HepG2 (cell line): ENCODE measurements around the gene FKBP9. TPM values are rescaled to one million over a fixed set of nuclear protein-coding genes. Genes with fewer than 3 reads are reported as not detected.

ENCODE experiments used
- ATAC-seq: fragments of 200-7000 bp; cut with Tn5 transposase; 3 replicates; pipeline ENCODE4 v1.9.1; 2020; ENCODE audit warnings: mild to moderate bottlenecking, moderate library complexity
- BruUV-seq: library from RNA; stranded (reverse); fragments of 400-500 nt; replicated peaks from 2 replicates; lab custom pipeline; 2021; lab: Mats Ljungman, UMichigan
- CTCF ChIA-PET: fragments of 300-600 bp; formaldehyde crosslinking; extraction: SDS; loops from one replicate; lab custom pipeline; 2021; ENCODE audit warnings: low total read pairs, inconsistent platforms, low intra/inter-chr PET ratio; lab: Yijun Ruan, JAX
- POLR2A ChIA-PET: fragments of 350-600 bp; sonication (Branson Sonifier 250); formaldehyde crosslinking; loops from one replicate; lab custom pipeline; 2020; ENCODE audit warnings: antibody characterized with exemption, inconsistent platforms; lab: Yijun Ruan, JAX
- DNase-seq: peaks from one replicate; pipeline ENCODE4 v3.0.0-alpha.2; 2015; ENCODE audit warnings: low spot score
- FAIRE-seq: peaks from 3 replicates; lab custom pipeline; 2011; peaks lifted over from hg19 to GRCh38; lab: Jason Lieb, UNC
- H2AFZ ChIP-seq: one replicate; pipeline ENCODE4 v1.6.1; 2011; ENCODE audit warnings: low read length, inconsistent platforms
- H3K27ac ChIP-seq: fragments of 300-600 bp; 3 replicates; pipeline ENCODE4 v1.8.0; 2011; ENCODE audit warnings: mixed run types, mild to moderate bottlenecking, mixed read lengths, low read length, inconsistent platforms; ENCODE audit not compliant: insufficient read depth; ENCODE audit errors: extremely low read length
- H3K27me3 ChIP-seq, 2 experiments: fragments of 200-600 bp in 1 of 2; 2 replicates in 1 of 2; 3 replicates in 1 of 2; pipeline versions ENCODE4 v1.6.0 to v1.8.0; 2011; ENCODE audit warnings: low read length in 2 of 2, mild to moderate bottlenecking in 2 of 2, moderate library complexity in 2 of 2, inconsistent platforms in 1 of 2; ENCODE audit not compliant: insufficient read depth in 2 of 2, control insufficient read depth in 1 of 2
- H3K36me3 ChIP-seq, 2 experiments: fragments of 200-600 bp in 1 of 2; replicated peaks in 1 of 2; 2 replicates in 1 of 2; 3 replicates in 1 of 2; pipeline versions ENCODE4 v1.5.1 to v1.8.0; 2011; ENCODE audit warnings: low read length in 2 of 2, inconsistent platforms in 1 of 2; ENCODE audit not compliant: insufficient read depth in 2 of 2, control insufficient read depth in 1 of 2
- H3K4me1 ChIP-seq: 2 replicates; pipeline ENCODE4 v1.5.1; 2012; ENCODE audit warnings: low read length, inconsistent platforms; ENCODE audit not compliant: insufficient read depth
- H3K4me2 ChIP-seq: 2 replicates; pipeline ENCODE4 v1.6.0; 2011; ENCODE audit warnings: low read depth, low read length, inconsistent platforms
- H3K4me3 ChIP-seq, 3 experiments: fragments of 200-600 bp in 1 of 3; sonication (generic), shearing (Covaris generic) in 1 of 3; replicated peaks in 1 of 3; 2 replicates each; pipeline ENCODE4 v1.5.1; 2011 to 2016; ENCODE audit warnings: low read length in 3 of 3, inconsistent platforms in 2 of 3, low read depth in 2 of 3, mild to moderate bottlenecking in 2 of 3, control low read depth in 1 of 3, mixed read lengths in 1 of 3; ENCODE audit not compliant: insufficient read depth in 1 of 3
- H3K79me2 ChIP-seq: one replicate; pipeline ENCODE4 v1.6.1; 2011; ENCODE audit warnings: low read length, inconsistent platforms; ENCODE audit not compliant: insufficient read depth
- H3K9ac ChIP-seq: 2 replicates; pipeline ENCODE4 v1.6.0; 2011; ENCODE audit warnings: mild to moderate bottlenecking, low read depth, low read length, inconsistent platforms; ENCODE audit not compliant: insufficient read depth
- H3K9me3 ChIP-seq: 2 replicates; pipeline ENCODE4 v1.5.1; 2012; ENCODE audit warnings: mild to moderate bottlenecking, low read length
- H4K20me1 ChIP-seq: 2 replicates; pipeline ENCODE4 v1.6.0; 2011; ENCODE audit warnings: inconsistent platforms, mild to moderate bottlenecking, low read length, moderate library complexity; ENCODE audit not compliant: insufficient read depth
- ARNTL ChIP-seq: sonication (generic); formaldehyde crosslinking; IDR thresholded peaks from 2 replicates; pipeline ENCODE4 v1.4.0; 2020; ENCODE audit warnings: mild to moderate bottlenecking, missing genetic modification reagents
- CBX2 ChIP-seq, 2 experiments: fragments of 200-600 bp in 1 of 2; sonication (generic); formaldehyde crosslinking in 1 of 2; IDR thresholded peaks; 2 replicates each; pipeline versions ENCODE4 v1.7.0 to v1.8.1; 2018 to 2022; ENCODE audit warnings: low read depth in 2 of 2, low read length in 1 of 2, mild to moderate bottlenecking in 1 of 2, missing genetic modification reagents in 1 of 2
- DMAP1 ChIP-seq: IDR thresholded peaks from 2 replicates; pipeline ENCODE4 v1.6.1; 2016
- DNMT3B ChIP-seq: conservative IDR thresholded peaks from 2 replicates; pipeline ENCODE4 v1.6.1; 2016; ENCODE audit warnings: missing biosample characterization, control low read depth
- FOXO1 ChIP-seq: sonication (generic); formaldehyde crosslinking; IDR thresholded peaks from 2 replicates; pipeline ENCODE4 v1.4.0; 2020; ENCODE audit warnings: missing genetic modification reagents
- MXI1 ChIP-seq: IDR thresholded peaks from 3 replicates; pipeline ENCODE4 v1.6.1; 2012; ENCODE audit warnings: low read depth, low read length, inconsistent platforms, borderline replicate concordance
- NCOA1 ChIP-seq: sonication (generic); formaldehyde crosslinking; IDR thresholded peaks from 2 replicates; pipeline ENCODE4 v1.9.0; 2021; ENCODE audit warnings: missing genetic modification reagents
- NR3C1 ChIP-seq: sonication (generic); formaldehyde crosslinking; IDR thresholded peaks from 2 replicates; pipeline ENCODE4 v1.4.0; 2020; ENCODE audit warnings: missing genetic modification reagents
- PHF8 ChIP-seq: sonication (generic); formaldehyde crosslinking; IDR thresholded peaks from 2 replicates; pipeline ENCODE4 v1.5.0; 2020; ENCODE audit warnings: missing genetic modification reagents
- SOX6 ChIP-seq, 2 experiments: fragments of 450-650 bp in 1 of 2; sonication (generic) in 1 of 2; formaldehyde crosslinking in 1 of 2; IDR thresholded peaks; 2 replicates each; pipeline versions ENCODE4 v1.4.0 to v1.6.1; 2017 to 2020; ENCODE audit warnings: antibody characterized with exemption in 1 of 2, mild to moderate bottlenecking in 1 of 2, missing genetic modification reagents in 1 of 2
- SP5 ChIP-seq: IDR thresholded peaks from 2 replicates; pipeline ENCODE4 v1.6.1; 2016; ENCODE audit warnings: low read depth, borderline replicate concordance
- STAG1 ChIP-seq: sonication (generic); formaldehyde crosslinking; IDR thresholded peaks from 2 replicates; pipeline ENCODE4 v1.4.0; 2020; ENCODE audit warnings: missing genetic modification reagents
- ZBTB3 ChIP-seq: sonication (generic); formaldehyde crosslinking; IDR thresholded peaks from 2 replicates; pipeline ENCODE4 v1.4.0; 2020; ENCODE audit warnings: low read depth, mild to moderate bottlenecking, moderate library complexity, missing genetic modification reagents, borderline replicate concordance
- ZFAT ChIP-seq: sonication (generic); formaldehyde crosslinking; conservative IDR thresholded peaks from 2 replicates; pipeline ENCODE4 v1.8.1; 2023; ENCODE audit warnings: missing genetic modification reagents, inconsistent platforms
- ZNF12 ChIP-seq: sonication (generic); formaldehyde crosslinking; IDR thresholded peaks from 2 replicates; pipeline ENCODE4 v1.5.0; 2020; ENCODE audit warnings: missing genetic modification reagents
- ZNF138 ChIP-seq: sonication (generic); formaldehyde crosslinking; IDR thresholded peaks from 2 replicates; pipeline ENCODE4 v1.5.0; 2020; ENCODE audit warnings: mild to moderate bottlenecking, low read depth, missing genetic modification reagents
- ZNF430 ChIP-seq: sonication (generic); formaldehyde crosslinking; IDR thresholded peaks from 2 replicates; pipeline ENCODE4 v1.9.0; 2021; ENCODE audit warnings: mild to moderate bottlenecking, missing genetic modification reagents
- ZNF556 ChIP-seq: sonication (generic); formaldehyde crosslinking; IDR thresholded peaks from 2 replicates; pipeline ENCODE4 v1.4.0; 2020; ENCODE audit warnings: mild to moderate bottlenecking, missing genetic modification reagents, borderline replicate concordance
- ZNF615 ChIP-seq: sonication (generic); formaldehyde crosslinking; IDR thresholded peaks from 2 replicates; pipeline ENCODE4 v1.5.0; 2020; ENCODE audit warnings: mild to moderate bottlenecking, missing genetic modification reagents, borderline replicate concordance
- WGBS: methylation state at CpG from one replicate; pipeline ENCODE4 v1.1.6; 2017; ENCODE audit warnings: low lambda C conversion rate; 5-methylcytosine and 5-hydroxymethylcytosine counted together
- in situ Hi-C: cut with HindIII; loops from 2 replicates; pipeline ENCODE4 v1.10.0; 2017; ENCODE audit warnings: low pct_unique_long_range_greater_than_20kb; ENCODE audit not compliant: extremely low pct_ligation_motif_present
- intact Hi-C: fragments of 100-400 bp; cut with micrococcal nuclease; formaldehyde crosslinking; loops from one replicate; pipeline ENCODE4 v1.10.0; 2022; ENCODE audit not compliant: unreplicated experiment
- polyA plus RNA-seq, 8 experiments: library from polyadenylated mRNA; depleted of rRNA in 3 of 8; stranded (reverse) in 7 of 8; unstranded in 1 of 8; fragments of >200 nt; fragmentation: Illumina TruSeq in 4 of 8; extraction: Trizol in 4 of 8; gene quantifications; 2 replicates each; pipeline versions ENCODE4 v1.2.1 to v1.2.3, GENCODE V29; 2011 to 2016; ENCODE audit warnings: low read depth in 4 of 8, missing spikeins in 1 of 8, mixed read lengths in 1 of 8; ENCODE audit not compliant: insufficient read depth in 1 of 8
- total RNA-seq, 5 experiments: library from RNA; depleted of rRNA; stranded (reverse); fragments of >200 nt; fragmentation: Illumina TruSeq; extraction: Trizol; gene quantifications; 2 replicates each; pipeline ENCODE4 v1.2.3, GENCODE V29; 2016; ENCODE audit warnings: low read depth in 1 of 5
- TF ChIP-seq, protein P1 (sequence below): sonication (generic); formaldehyde crosslinking; IDR thresholded peaks from 2 replicates; pipeline ENCODE4 v1.4.0; 2020; ENCODE audit warnings: missing genetic modification reagents
- TF ChIP-seq, protein P2 (sequence below): sonication (generic); formaldehyde crosslinking; IDR thresholded peaks from 2 replicates; pipeline ENCODE4 v1.8.1; 2023; ENCODE audit warnings: mild to moderate bottlenecking, moderate library complexity, missing genetic modification reagents

Gene FKBP9
- total and polyA plus RNA-seq, 2 of the 13 experiments (the other 11 are each of a cell fraction or from before 2014, with no cell fraction given), result 34.0 to 41.5 TPM

- Histone ChIP-seq H3K4me1 (peaks cover 38% of the 10 kb centered on the region), H4K20me1 (peaks cover 2% of the 10 kb centered on the region; the same call in 1 of the 2 replicates), H3K9ac (peak overlapping the region; percentile 86), H3K9me3 (peaks cover 5% of the 10 kb centered on the region), H3K79me2 (peaks cover 41% of the 10 kb centered on the region), H3K27ac (peak overlapping the region; percentile 92), H3K36me3 (no peaks in the 10 kb centered on the region; a peak in 1 of 5 replicates), H2AFZ (no peak overlapping the region), H3K4me2 (peak overlapping the region; percentile 77), H3K4me3 (peak overlapping the region; percentile 74 to 90 (median 85)), H3K27me3 (peaks cover 0 to 2% of the 10 kb centered on the region in 2 experiments; a peak in 1 of 5 replicates)
- ChIA-PET POLR2A (interaction anchor here (1.7 to 3.5 kb wide), 3 partner anchors 16 to 120 kb away, joined by 6 to 30 read pairs (median 11); partner anchors contain the start of genes FKBP9 and NT5C3A), CTCF (no interaction called here)
- TSS peak; percentile 76 for BruUV-seq
- FAIRE-seq (no peak), ATAC-seq (peak; percentile 71), DNase-seq (peak; percentile 45)
- intact Hi-C loops, result loop anchor here (2.0 to 5.0 kb wide), 2 partner anchors 49 to 165 kb away; partner anchors contain the start of gene RP9
- 4% methylated on average over 22 of the region's 22 CpGs for WGBS
- in situ Hi-C loops, result no loop called here
- TF ChIP-seq ZBTB3 (CRISPR knock-in tag) (0 out of 2 replicates have a peak, but pooled peaks have one; percentile 18), ZNF138 (CRISPR knock-in tag) (0 out of 2 replicates have a peak, but pooled peaks have one; percentile 58), ZNF556 (no peak), DNMT3B (CRISPR knock-in tag) (0 out of 2 replicates have a peak, but pooled peaks have one; percentile 55), MXI1 (no peak), ZNF615 (0 out of 2 replicates have a peak, but pooled peaks have one; percentile 59), ARNTL (CRISPR knock-in tag) (0 out of 2 replicates have a peak, but pooled peaks have one; percentile 9), SP5 (peak; percentile 12; the same call in 1 of the 2 replicates), ZNF12 (CRISPR knock-in tag) (no peak), FOXO1 (CRISPR knock-in tag) (no peak), STAG1 (CRISPR knock-in tag) (no peak), DMAP1 (CRISPR knock-in tag) (peak; percentile 71; the same call in 1 of the 2 replicates), ZFAT (no peak), NR3C1 (CRISPR knock-in tag) (no peak), SOX6 (IDR thresholded peaks at IDR 0.05) (no peak), SOX6 (CRISPR knock-in tag; IDR thresholded peaks at IDR 0.05) (0 out of 2 replicates have a peak, but pooled peaks have one; percentile 8), CBX2 (IDR thresholded peaks at IDR 0.05; ENCODE audit: low read depth, low read length) (no peak), CBX2 (CRISPR knock-in tag; IDR thresholded peaks at IDR 0.05; ENCODE audit: low read depth) (0 out of 2 replicates have a peak, but pooled peaks have one; percentile 63), NCOA1 (CRISPR knock-in tag) (no peak), PHF8 (0 out of 2 replicates have a peak, but pooled peaks have one; percentile 38), ZNF430 (peak; percentile 12; the same call in 1 of the 2 replicates)
- TF ChIP-seq, protein P1, sequence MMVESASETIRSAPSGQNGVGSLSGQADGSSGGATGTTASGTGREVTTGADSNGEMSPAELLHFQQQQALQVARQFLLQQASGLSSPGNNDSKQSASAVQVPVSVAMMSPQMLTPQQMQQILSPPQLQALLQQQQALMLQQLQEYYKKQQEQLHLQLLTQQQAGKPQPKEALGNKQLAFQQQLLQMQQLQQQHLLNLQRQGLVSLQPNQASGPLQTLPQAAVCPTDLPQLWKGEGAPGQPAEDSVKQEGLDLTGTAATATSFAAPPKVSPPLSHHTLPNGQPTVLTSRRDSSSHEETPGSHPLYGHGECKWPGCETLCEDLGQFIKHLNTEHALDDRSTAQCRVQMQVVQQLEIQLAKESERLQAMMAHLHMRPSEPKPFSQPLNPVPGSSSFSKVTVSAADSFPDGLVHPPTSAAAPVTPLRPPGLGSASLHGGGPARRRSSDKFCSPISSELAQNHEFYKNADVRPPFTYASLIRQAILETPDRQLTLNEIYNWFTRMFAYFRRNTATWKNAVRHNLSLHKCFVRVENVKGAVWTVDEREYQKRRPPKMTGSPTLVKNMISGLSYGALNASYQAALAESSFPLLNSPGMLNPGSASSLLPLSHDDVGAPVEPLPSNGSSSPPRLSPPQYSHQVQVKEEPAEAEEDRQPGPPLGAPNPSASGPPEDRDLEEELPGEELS (CRISPR knock-in tag), result peak; percentile 10; the same call in 1 of the 2 replicates
- TF ChIP-seq, protein P2, sequence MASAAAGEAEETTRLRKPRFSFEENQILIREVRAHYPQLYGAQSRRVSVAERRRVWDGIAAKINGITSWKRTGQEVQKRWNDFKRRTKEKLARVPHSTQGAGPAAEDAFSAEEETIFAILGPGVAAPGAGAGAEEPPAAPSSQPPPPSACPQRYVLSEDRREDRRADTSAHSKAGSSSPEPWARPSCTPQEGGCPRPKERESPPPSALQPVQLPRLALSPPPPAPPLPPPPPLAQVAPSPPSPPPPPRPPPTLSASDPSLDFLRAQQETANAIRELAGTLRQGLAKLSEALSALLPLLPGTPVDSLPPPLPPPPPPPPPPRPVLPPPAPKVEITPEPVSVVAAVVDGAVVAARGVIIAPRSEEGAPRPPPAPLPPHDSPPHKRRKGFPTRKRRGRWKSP (CRISPR knock-in tag), result 0 out of 2 replicates have a peak, but pooled peaks have one; percentile 53
Observed at GRCh38 chr7:32941681-32942414, 15.4 kb upstream of the FKBP9 start.
